HCT116 (cell line): ENCODE measurements around the gene KRTAP4-1.

ENCODE experiments used
- CEBPB ChIP-seq: IDR thresholded peaks from 2 replicates; pipeline ENCODE4 v1.6.1; 2012; ENCODE audit warnings: low read depth
- CTCF ChIP-seq, 3 experiments: fragments of 200-600 bp in 1 of 3; sonication (generic) in 1 of 3; IDR thresholded peaks in 2 of 3; conservative IDR thresholded peaks in 1 of 3; 2 replicates each; pipeline ENCODE4 v1.5.1; 2012 to 2017; ENCODE audit warnings: low read depth in 2 of 3, low read length in 2 of 3, antibody characterized with exemption in 1 of 3, borderline replicate concordance in 1 of 3, control low read depth in 1 of 3, mild to moderate bottlenecking in 1 of 3, mixed read lengths in 1 of 3, mixed run types in 1 of 3, moderate library complexity in 1 of 3; ENCODE audit not compliant: insufficient read depth in 1 of 3
- EZH2 ChIP-seq: fragments of 200-600 bp; sonication (generic); IDR thresholded peaks from 2 replicates; pipeline ENCODE4 v1.6.1; 2017; ENCODE audit warnings: antibody characterized with exemption, mixed run types
- RAD21 ChIP-seq: IDR thresholded peaks from 2 replicates; pipeline ENCODE4 v1.6.1; 2012; ENCODE audit warnings: low read depth, mild to moderate bottlenecking
- SIN3A ChIP-seq: IDR thresholded peaks from 2 replicates; pipeline ENCODE4 v1.6.1; 2012; ENCODE audit warnings: low read depth

GRCh38 chr17:41186872-41187271, 2.2 kb upstream of the KRTAP4-1 start:
- no peak for TF ChIP-seq RAD21
- TF ChIP-seq EZH2, result no peak
- TF ChIP-seq CTCF (IDR thresholded peaks at IDR 0.05 in 2 of 3, conservative IDR thresholded peaks at IDR 0.05 in 1 of 3; ENCODE audit: borderline replicate concordance in 1 of 3, insufficient read depth in 1 of 3, low read depth in 2 of 3, low read length in 2 of 3), result no peak
- no peak for TF ChIP-seq SIN3A
- TF ChIP-seq CEBPB, result no peak
